GM12864 (cell line): ENCODE results near the gene SLC39A7.

Experiments
- DNase-seq: peaks from one replicate; pipeline ENCODE4 v3.0.0-alpha.2; 2011; ENCODE audit warnings: low read depth
- H3K4me3 ChIP-seq: 2 replicates; pipeline ENCODE4 v1.5.1; 2011; ENCODE audit warnings: mild to moderate bottlenecking, low read depth, low read length, control low read depth
- CTCF ChIP-seq: IDR thresholded peaks from 2 replicates; pipeline ENCODE4 v1.5.1; 2011; ENCODE audit warnings: low read depth, mild to moderate bottlenecking, moderate library complexity, low read length, control low read depth, inconsistent platforms; ENCODE audit errors: missing control alignments

SLC39A7 gene

GRCh38 chr6:33183071-33183683 is 17.5 kb upstream of the SLC39A7 start:
- no peak for TF ChIP-seq CTCF
- DNase-seq, result no peak
- no peak overlapping the region for H3K4me3 ChIP-seq

GRCh38 chr6:33185190-33185589 is 15.5 kb upstream of the SLC39A7 start:
- DNase-seq, result no peak
- TF ChIP-seq CTCF, result no peak
- no peak overlapping the region for H3K4me3 ChIP-seq

DNA sequence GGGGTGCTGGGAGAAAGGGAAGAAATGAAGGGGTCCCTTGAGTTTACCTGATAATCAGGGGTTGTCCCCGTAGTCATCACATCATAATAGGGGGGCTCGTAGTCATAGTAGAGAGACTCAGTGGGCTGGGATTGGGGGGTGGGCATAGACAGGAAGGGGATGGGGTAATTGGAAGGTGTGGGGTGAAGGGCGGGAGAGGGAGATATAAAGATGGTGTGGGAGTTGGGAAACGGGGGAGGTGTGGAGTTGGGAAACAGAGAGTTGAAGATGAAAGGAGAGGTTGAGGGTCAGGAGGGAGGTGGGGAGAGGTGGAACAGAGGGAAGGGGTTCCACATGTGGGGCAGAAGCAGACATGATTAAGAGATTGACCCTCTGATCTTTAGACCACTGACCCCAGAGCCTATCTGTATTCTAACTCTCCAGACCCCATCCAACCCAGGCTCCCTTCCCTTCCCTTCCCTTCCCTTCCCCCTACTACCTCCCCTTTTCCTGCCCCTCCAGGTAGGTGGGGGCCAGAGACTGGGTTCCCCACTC is 14.9 kb upstream of the SLC39A7 start:
- DNase-seq, result no peak
- no peak for TF ChIP-seq CTCF
- H3K4me3 ChIP-seq, result no peak overlapping the region

GRCh38 chr6:33187809-33188208 is 12.9 kb upstream of the SLC39A7 start:
- TF ChIP-seq CTCF, result no peak
- no peak for DNase-seq
- no peak overlapping the region for H3K4me3 ChIP-seq

DNA sequence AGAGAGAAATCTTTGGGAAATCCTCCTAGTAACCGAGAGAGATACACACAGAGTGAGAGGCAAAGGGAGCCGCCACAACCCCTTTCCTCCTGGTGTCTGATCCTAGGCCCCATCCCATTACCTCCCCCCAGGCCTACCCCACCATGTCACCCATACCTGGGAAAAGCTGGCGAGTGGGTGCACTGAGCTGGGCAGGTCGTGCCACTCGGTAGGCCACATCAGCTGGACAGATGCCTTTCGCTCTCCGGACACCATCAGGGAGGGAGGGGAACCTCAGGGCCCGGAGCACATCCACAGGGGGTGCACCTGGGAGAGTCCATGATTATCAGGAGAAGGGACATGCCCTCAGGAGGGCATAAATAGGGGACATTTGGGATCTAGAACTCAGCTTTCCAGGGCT is 11.5 kb upstream of the SLC39A7 start:
- H3K4me3 ChIP-seq, result no peak overlapping the region
- DNase-seq, result no peak
- no peak for TF ChIP-seq CTCF

DNA sequence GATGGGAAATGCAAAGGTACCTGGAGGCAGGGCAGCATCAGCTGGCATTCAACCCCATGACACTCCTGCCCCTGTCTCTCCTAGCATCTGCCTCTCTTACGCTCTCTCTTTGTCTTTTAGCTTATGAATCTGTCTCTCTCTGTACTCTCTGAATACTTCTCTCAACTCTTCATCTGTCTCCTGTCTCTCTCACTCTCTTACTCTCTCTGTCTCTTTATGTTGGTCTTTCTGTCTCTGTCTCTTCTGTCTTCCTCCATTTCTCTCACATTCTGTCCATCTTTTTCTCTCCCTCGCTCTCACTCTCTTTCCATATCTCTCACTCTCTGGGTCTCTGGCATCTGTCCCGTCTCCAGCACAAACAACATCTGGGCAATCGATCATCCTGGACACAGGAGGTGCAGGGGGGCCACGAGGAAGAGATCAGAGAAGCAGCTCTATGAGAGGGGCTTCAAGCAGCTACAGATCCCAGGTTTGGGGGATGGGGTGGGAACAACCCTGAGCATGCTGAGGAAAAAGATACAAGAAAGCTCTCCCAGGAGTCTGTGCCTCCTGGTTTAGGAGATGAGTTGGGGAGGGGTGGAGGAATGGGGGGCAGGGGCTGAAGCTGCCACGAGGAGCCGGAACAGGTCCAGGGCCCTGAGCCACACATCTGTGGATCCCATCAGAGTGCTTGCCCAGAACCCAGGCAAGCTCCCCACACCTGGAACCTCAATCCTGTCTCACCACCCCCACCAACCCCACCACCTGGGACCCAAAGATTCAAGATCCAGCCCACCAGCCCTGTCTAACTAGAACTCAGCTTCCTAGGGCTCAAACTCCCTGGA is 10.8 kb upstream of the SLC39A7 start:
- DNase-seq, result no peak
- H3K4me3 ChIP-seq, result no peak overlapping the region
- TF ChIP-seq CTCF, result no peak
